Measurements from ENCODE around the gene GIGYF1. TPM values are rescaled to one million over a fixed set of nuclear protein-coding genes. Genes with fewer than 3 reads are reported as not detected.

GIGYF1 gene
- total and polyA plus RNA-seq, 2 of the 13 experiments (the other 11 are each of a cell fraction or from before 2014, with no cell fraction given) = 7.6 to 16.1 TPM

DNA sequence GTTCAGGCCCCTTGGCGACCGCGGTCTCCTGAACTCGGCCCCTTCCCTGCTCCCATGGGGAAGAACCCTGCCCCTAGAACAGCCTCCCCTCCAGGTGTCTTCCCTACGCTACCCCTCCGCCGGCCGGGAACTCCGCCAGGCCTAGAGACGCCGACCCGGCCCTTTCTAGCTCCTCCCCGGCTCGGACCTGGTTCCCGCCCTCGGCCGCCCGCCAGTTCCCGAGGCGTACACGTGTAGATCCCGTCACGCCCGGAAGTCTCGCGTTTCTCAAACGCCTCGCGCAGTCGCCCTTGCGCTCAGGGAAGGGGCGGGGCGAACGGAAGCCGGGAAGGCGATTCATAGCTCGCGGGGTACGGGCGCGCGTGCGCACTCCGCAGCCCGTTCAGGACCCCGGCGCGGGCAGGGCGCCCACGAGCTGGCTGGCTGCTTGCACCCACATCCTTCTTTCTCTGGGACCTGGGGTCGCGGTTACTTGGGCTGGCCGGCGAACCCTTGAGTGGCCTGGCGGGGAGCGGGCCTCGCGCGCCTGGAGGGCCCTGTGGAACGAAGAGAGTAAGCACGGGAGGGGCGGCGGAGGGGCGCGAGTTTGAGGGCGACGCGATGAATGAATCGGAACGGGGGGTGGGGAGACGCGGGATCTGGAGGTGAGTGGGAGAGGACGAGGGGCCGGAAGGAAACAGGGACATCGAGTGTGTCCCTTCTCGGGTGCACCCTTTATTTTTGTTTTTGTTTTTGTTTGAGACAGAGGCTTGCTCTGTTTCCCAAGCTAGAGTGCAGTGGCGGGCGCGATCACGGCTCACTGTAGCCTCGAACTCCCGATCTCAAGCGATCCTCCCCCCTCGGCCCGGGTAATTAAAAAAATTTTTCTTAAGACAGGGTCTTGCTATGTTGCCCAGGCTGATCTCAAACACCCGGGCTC lies 12.0 kb upstream of the GIGYF1 start, which contains the start of gene POP7 (continued):
- TF ChIP-seq, protein P1, sequence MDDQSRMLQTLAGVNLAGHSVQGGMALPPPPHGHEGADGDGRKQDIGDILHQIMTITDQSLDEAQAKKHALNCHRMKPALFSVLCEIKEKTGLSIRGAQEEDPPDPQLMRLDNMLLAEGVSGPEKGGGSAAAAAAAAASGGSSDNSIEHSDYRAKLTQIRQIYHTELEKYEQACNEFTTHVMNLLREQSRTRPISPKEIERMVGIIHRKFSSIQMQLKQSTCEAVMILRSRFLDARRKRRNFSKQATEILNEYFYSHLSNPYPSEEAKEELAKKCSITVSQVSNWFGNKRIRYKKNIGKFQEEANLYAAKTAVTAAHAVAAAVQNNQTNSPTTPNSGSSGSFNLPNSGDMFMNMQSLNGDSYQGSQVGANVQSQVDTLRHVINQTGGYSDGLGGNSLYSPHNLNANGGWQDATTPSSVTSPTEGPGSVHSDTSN (CRISPR knock-in tag; IDR thresholded peaks at IDR 0.05; ENCODE audit: borderline replicate concordance) = peak; percentile 41; the same call in 1 of the 2 replicates
- TF ChIP-seq LRRFIP1 (CRISPR knock-in tag; conservative IDR thresholded peaks at IDR 0.05) (no peak), ZNF589 (CRISPR knock-in tag; conservative IDR thresholded peaks at IDR 0.05) (peak; percentile 64; the same call in 1 of the 2 replicates), USF2 (IDR thresholded peaks at IDR 0.05; ENCODE audit: low read depth, low read length) (no peak), USF2 (CRISPR knock-in tag; IDR thresholded peaks at IDR 0.05; ENCODE audit: borderline replicate concordance) (0 out of 2 replicates have a peak, but pooled peaks have one; percentile 24), ZNF337 (CRISPR knock-in tag; IDR thresholded peaks at IDR 0.05; ENCODE audit: borderline replicate concordance, low read depth) (no peak; the same call in 1 of the 2 replicates), KDM4B (CRISPR knock-in tag; IDR thresholded peaks at IDR 0.05) (no peak; the same call in 1 of the 2 replicates), ZNF644 (CRISPR knock-in tag; IDR thresholded peaks at IDR 0.05; ENCODE audit: low read depth) (no peak), SP2 (CRISPR knock-in tag; IDR thresholded peaks at IDR 0.05) (no peak), RAD21 (CRISPR knock-in tag; IDR thresholded peaks at IDR 0.05) (no peak), ZBTB7B (CRISPR knock-in tag; IDR thresholded peaks at IDR 0.05) (peak; percentile 13; the same call in 1 of the 2 replicates), ZFP36L2 (CRISPR knock-in tag; IDR thresholded peaks at IDR 0.05) (no peak), ZNF614 (CRISPR knock-in tag; IDR thresholded peaks at IDR 0.05; ENCODE audit: borderline replicate concordance) (peak; percentile 56; the same call in 1 of the 2 replicates), LBX2 (CRISPR knock-in tag; IDR thresholded peaks at IDR 0.05; ENCODE audit: borderline replicate concordance) (no peak), ZNF550 (CRISPR knock-in tag; IDR thresholded peaks at IDR 0.05; ENCODE audit: borderline replicate concordance) (no peak), ZNF552 (CRISPR knock-in tag; IDR thresholded peaks at IDR 0.05; ENCODE audit: borderline replicate concordance) (peak; percentile 61; the same call in 1 of the 2 replicates), ZMYM3 (CRISPR knock-in tag; IDR thresholded peaks at IDR 0.05) (no peak), ZNF878 (CRISPR knock-in tag; IDR thresholded peaks at IDR 0.05) (peak; percentile 84; the same call in 1 of the 2 replicates), SRF (IDR thresholded peaks at IDR 0.05; ENCODE audit: low read depth, low read length) (no peak)
- TF ChIP-seq, protein P2, sequence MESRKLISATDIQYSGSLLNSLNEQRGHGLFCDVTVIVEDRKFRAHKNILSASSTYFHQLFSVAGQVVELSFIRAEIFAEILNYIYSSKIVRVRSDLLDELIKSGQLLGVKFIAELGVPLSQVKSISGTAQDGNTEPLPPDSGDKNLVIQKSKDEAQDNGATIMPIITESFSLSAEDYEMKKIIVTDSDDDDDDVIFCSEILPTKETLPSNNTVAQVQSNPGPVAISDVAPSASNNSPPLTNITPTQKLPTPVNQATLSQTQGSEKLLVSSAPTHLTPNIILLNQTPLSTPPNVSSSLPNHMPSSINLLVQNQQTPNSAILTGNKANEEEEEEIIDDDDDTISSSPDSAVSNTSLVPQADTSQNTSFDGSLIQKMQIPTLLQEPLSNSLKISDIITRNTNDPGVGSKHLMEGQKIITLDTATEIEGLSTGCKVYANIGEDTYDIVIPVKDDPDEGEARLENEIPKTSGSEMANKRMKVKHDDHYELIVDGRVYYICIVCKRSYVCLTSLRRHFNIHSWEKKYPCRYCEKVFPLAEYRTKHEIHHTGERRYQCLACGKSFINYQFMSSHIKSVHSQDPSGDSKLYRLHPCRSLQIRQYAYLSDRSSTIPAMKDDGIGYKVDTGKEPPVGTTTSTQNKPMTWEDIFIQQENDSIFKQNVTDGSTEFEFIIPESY (CRISPR knock-in tag; IDR thresholded peaks at IDR 0.05) = no peak

All from HepG2 (cell line).